Endodermal cell (in vitro differentiated cells): ENCODE measurements around the gene KDM5B. TPM values are rescaled to one million over a fixed set of nuclear protein-coding genes. Genes with fewer than 3 reads are reported as not detected.

Experiments
- DNase-seq: peaks from one replicate; pipeline ENCODE4 v3.0.0-alpha.2; 2017
- H3K27ac ChIP-seq: 2 replicates; pipeline ENCODE4 v1.5.1; 2013; ENCODE audit warnings: mild to moderate bottlenecking, low read depth, low read length, moderate library complexity
- H3K27me3 ChIP-seq: 2 replicates; pipeline ENCODE4 v1.6.1; 2013; ENCODE audit warnings: mild to moderate bottlenecking, low read length, moderate library complexity; ENCODE audit not compliant: insufficient read depth, control insufficient read depth, poor library complexity, severe bottlenecking
- H3K36me3 ChIP-seq: 2 replicates; pipeline ENCODE4 v1.7.0; 2013; ENCODE audit warnings: mild to moderate bottlenecking, low read length, moderate library complexity; ENCODE audit not compliant: control insufficient read depth, insufficient read depth
- H3K4me1 ChIP-seq: one replicate; pipeline ENCODE4 v1.7.0; 2013; ENCODE audit warnings: low read length; ENCODE audit not compliant: control insufficient read depth, insufficient read depth
- H3K4me3 ChIP-seq: 2 replicates; pipeline ENCODE4 v1.5.1; 2013; ENCODE audit warnings: mild to moderate bottlenecking, low read length, moderate library complexity
- H3K9ac ChIP-seq: 2 replicates; pipeline ENCODE4 v1.6.1; 2013; ENCODE audit warnings: mild to moderate bottlenecking, low read length, moderate library complexity; ENCODE audit not compliant: poor library complexity, severe bottlenecking; ENCODE audit errors: extremely low read depth
- H3K9me3 ChIP-seq: 2 replicates; pipeline ENCODE4 v1.6.1; 2013; ENCODE audit warnings: mild to moderate bottlenecking, low read length, moderate library complexity; ENCODE audit not compliant: control insufficient read depth
- H3K27ac Mint-ChIP-seq: 2 replicates; pipeline ENCODE4 v1.8.0; 2020; ENCODE audit warnings: mixed read lengths
- H3K27me3 Mint-ChIP-seq: 2 replicates; pipeline ENCODE4 v1.8.0; 2021; ENCODE audit warnings: mild to moderate bottlenecking, mixed read lengths; ENCODE audit not compliant: insufficient read depth
- H3K36me3 Mint-ChIP-seq: 2 replicates; pipeline ENCODE4 v1.8.0; 2020; ENCODE audit warnings: low read depth, mixed read lengths
- H3K4me1 Mint-ChIP-seq: 2 replicates; pipeline ENCODE4 v1.8.0; 2020; ENCODE audit warnings: mixed read lengths
- H3K4me3 Mint-ChIP-seq: 2 replicates; pipeline ENCODE4 v1.8.0; 2020; ENCODE audit warnings: mild to moderate bottlenecking, moderate library complexity, mixed read lengths
- H3K9me3 Mint-ChIP-seq: 2 replicates; pipeline ENCODE4 v1.8.0; 2020; ENCODE audit warnings: mild to moderate bottlenecking, mixed read lengths
- CTCF ChIP-seq: fragments of 200-600 bp; sonication (generic); conservative IDR thresholded peaks from 2 replicates; pipeline ENCODE4 v1.5.0; 2021; ENCODE audit warnings: antibody characterized with exemption, mild to moderate bottlenecking
- WGBS, 2 experiments: methylation state at CpG; one replicate each; pipeline versions ENCODE4 v1.1.5 to v1.1.7; 2013; ENCODE audit warnings: missing lambda C conversion rate in 2 of 2, mixed read lengths in 1 of 2; ENCODE audit not compliant: insufficient coverage in 1 of 2, insufficient read length in 1 of 2; 5-methylcytosine and 5-hydroxymethylcytosine counted together
- total RNA-seq, 2 donors: library from RNA; stranded (reverse); fragmentation: NEBNext Ultra II Directional in 1 of 2; extraction: Animal tissue kit (Norgen Biotek cat#: 25700) in 1 of 2; gene quantifications; 2 replicates in 1 of 2; 3 replicates in 1 of 2; pipeline ENCODE4 v1.2.1, GENCODE V29; 2021

The KDM5B gene
- total RNA-seq, 2 donors from 2014 or later: 207 to 219 TPM

GRCh38 chr1:202701200-202701599 lies 107.0 kb downstream of the KDM5B start:
- no peak for DNase-seq
- H3K27ac ChIP-seq: no peak overlapping the region
- Mint-ChIP-seq H3K27me3 (peaks cover 7% of the 10 kb centered on the region), H3K9me3 (no peaks in the 10 kb centered on the region), H3K4me1 (no peaks in the 10 kb centered on the region), H3K4me3 (no peak overlapping the region), H3K27ac (no peak overlapping the region), H3K36me3 (no peaks in the 10 kb centered on the region)
- peaks cover 14% of the 10 kb centered on the region for H3K27me3 ChIP-seq
- TF ChIP-seq CTCF: no peak
- no peak overlapping the region for H3K9ac ChIP-seq
- H3K4me1 ChIP-seq: no peaks in the 10 kb centered on the region
- H3K4me3 ChIP-seq: no peak overlapping the region
- 93 to 100% methylated on average over 2 to 3 of the region's 3 CpGs for WGBS, 2 experiments
- no peaks in the 10 kb centered on the region for H3K9me3 ChIP-seq
- H3K36me3 ChIP-seq: no peaks in the 10 kb centered on the region

- no peak for DNase-seq
- Histone ChIP-seq H3K9me3 (no peaks in the 10 kb centered on the region), H3K36me3 (no peaks in the 10 kb centered on the region), H3K27ac (no peak overlapping the region), H3K27me3 (peaks cover 16% of the 10 kb centered on the region), H3K9ac (no peak overlapping the region), H3K4me1 (no peaks in the 10 kb centered on the region), H3K4me3 (no peak overlapping the region)
- no peak for TF ChIP-seq CTCF
- 81 to 82% methylated on average over 5 of the region's 5 CpGs for WGBS, 2 experiments
- no peaks in the 10 kb centered on the region for H3K36me3 Mint-ChIP-seq
- no peaks in the 10 kb centered on the region for H3K9me3 Mint-ChIP-seq
- peaks cover 12% of the 10 kb centered on the region for H3K27me3 Mint-ChIP-seq
- no peak overlapping the region for H3K4me3 Mint-ChIP-seq
- H3K27ac Mint-ChIP-seq: no peak overlapping the region
- no peaks in the 10 kb centered on the region for H3K4me1 Mint-ChIP-seq
Observed at GRCh38 chr1:202700061-202700460, 108.2 kb downstream of the KDM5B start.

- no peaks in the 10 kb centered on the region for H3K4me1 ChIP-seq
- Mint-ChIP-seq H3K9me3 (no peaks in the 10 kb centered on the region), H3K27me3 (peaks cover 18% of the 10 kb centered on the region), H3K4me1 (no peaks in the 10 kb centered on the region), H3K4me3 (no peak overlapping the region), H3K27ac (no peak overlapping the region), H3K36me3 (no peaks in the 10 kb centered on the region)
- no peak overlapping the region for H3K9ac ChIP-seq
- TF ChIP-seq CTCF: no peak
- no peaks in the 10 kb centered on the region for H3K36me3 ChIP-seq
- no peak overlapping the region for H3K27ac ChIP-seq
- no peak overlapping the region for H3K4me3 ChIP-seq
- H3K27me3 ChIP-seq: peaks cover 29% of the 10 kb centered on the region
- 87 to 90% methylated on average over 5 to 8 of the region's 8 CpGs for WGBS, 2 experiments
- DNase-seq: no peak
- H3K9me3 ChIP-seq: no peaks in the 10 kb centered on the region
Observed at GRCh38 chr1:202698276-202698675, 109.9 kb downstream of the KDM5B start.
